SK-N-SH (cell line): ENCODE measurements around the gene DYNLRB1. TPM values are rescaled to one million over a fixed set of nuclear protein-coding genes. Genes with fewer than 3 reads are reported as not detected.

Experiments used
- CTCF ChIA-PET: fragments of 300-600, 350-600 bp; formaldehyde crosslinking; extraction: SDS; loops from one replicate; lab custom pipeline; 2021; lab: Yijun Ruan, JAX
- POLR2A ChIA-PET: fragments of 350-600 bp; sonication (Branson Sonifier 250); formaldehyde crosslinking; extraction: SDS; loops from one replicate; lab custom pipeline; 2020; ENCODE audit warnings: antibody characterized with exemption, inconsistent platforms; lab: Yijun Ruan, JAX
- DNase-seq: peaks from one replicate; pipeline ENCODE4 v3.0.0; 2012
- H2AFZ ChIP-seq: fragments of 200-600 bp; sonication (generic); 2 replicates; pipeline ENCODE4 v1.8.1; 2016; ENCODE audit warnings: antibody characterized with exemption, mild to moderate bottlenecking, low read depth
- H3F3A ChIP-seq: fragments of 200-600 bp; sonication (generic); replicated peaks from 2 replicates; pipeline ENCODE3; 2016; ENCODE audit warnings: antibody characterized with exemption, mild to moderate bottlenecking; ENCODE audit not compliant: insufficient read depth
- H3K27ac ChIP-seq, 2 experiments: fragments of 200-500 bp in 1 of 2; fragments of 200-600 bp in 1 of 2; sonication (Bioruptor generic) in 1 of 2; sonication (generic), shearing (Covaris generic) in 1 of 2; 2 replicates each; pipeline versions ENCODE4 v1.5.1 to v1.6.1; 2014 to 2016; ENCODE audit warnings: low read depth in 2 of 2, inconsistent platforms in 1 of 2, low read length in 1 of 2, mild to moderate bottlenecking in 1 of 2, mixed read lengths in 1 of 2
- H3K27me3 ChIP-seq: fragments of 200-600 bp; sonication (generic), shearing (Covaris generic); 2 replicates; pipeline ENCODE4 v1.6.1; 2016; ENCODE audit warnings: mixed run types; ENCODE audit not compliant: insufficient read depth
- H3K36me3 ChIP-seq, 2 experiments: fragments of 200-500 bp in 1 of 2; fragments of 200-600 bp in 1 of 2; sonication (Bioruptor generic) in 1 of 2; sonication (generic) in 1 of 2; replicated peaks in 1 of 2; 2 replicates each; pipeline versions ENCODE3 to v1.5.1; 2014 to 2016; ENCODE audit warnings: low read length in 1 of 2, mild to moderate bottlenecking in 1 of 2; ENCODE audit not compliant: insufficient read depth in 2 of 2, control insufficient read depth in 1 of 2
- H3K4me1 ChIP-seq, 2 experiments: fragments of 200-500 bp in 1 of 2; fragments of 200-600 bp in 1 of 2; sonication (Bioruptor generic) in 1 of 2; sonication (generic), shearing (Covaris generic) in 1 of 2; 2 replicates each; pipeline versions ENCODE4 v1.5.1 to v1.6.1; 2014 to 2016; ENCODE audit warnings: low read depth in 1 of 2, low read length in 1 of 2, mixed run types in 1 of 2; ENCODE audit not compliant: insufficient read depth in 2 of 2, control insufficient read depth in 1 of 2
- H3K4me2 ChIP-seq: fragments of 200-600 bp; sonication (generic), shearing (Covaris generic); 2 replicates; pipeline ENCODE4 v1.6.1; 2017; ENCODE audit warnings: mixed run types
- H3K4me3 ChIP-seq, 2 experiments: fragments of 200-500 bp in 1 of 2; fragments of 200-600 bp in 1 of 2; sonication (Bioruptor generic) in 1 of 2; sonication (generic), shearing (Covaris generic) in 1 of 2; 2 replicates each; pipeline versions ENCODE4 v1.5.1 to v1.8.1; 2014 to 2016; ENCODE audit warnings: low read depth in 2 of 2, inconsistent platforms in 1 of 2, low read length in 1 of 2, mild to moderate bottlenecking in 1 of 2, mixed read lengths in 1 of 2, moderate library complexity in 1 of 2
- H3K79me2 ChIP-seq: fragments of 200-600 bp; sonication (generic); 2 replicates; pipeline ENCODE4 v1.8.1; 2017; ENCODE audit warnings: mild to moderate bottlenecking; ENCODE audit not compliant: insufficient read depth
- H3K9ac ChIP-seq: fragments of 200-600 bp; sonication (generic); 2 replicates; pipeline ENCODE4 v1.6.1; 2017; ENCODE audit warnings: mixed run types
- H3K9me2 ChIP-seq: fragments of 200-600 bp; sonication (generic); 2 replicates; pipeline ENCODE4 v1.6.1; 2017; ENCODE audit warnings: mixed run types
- H3K9me3 ChIP-seq: fragments of 200-600 bp; sonication (generic); 2 replicates; pipeline ENCODE4 v1.6.1; 2017; ENCODE audit warnings: mixed run types, mild to moderate bottlenecking, moderate library complexity
- H4K20me1 ChIP-seq: fragments of 200-600 bp; sonication (generic); 2 replicates; pipeline ENCODE4 v1.6.1; 2017; ENCODE audit warnings: mild to moderate bottlenecking, mixed run types; ENCODE audit not compliant: insufficient read depth
- CHD2 ChIP-seq: fragments of 150-350 bp; IDR thresholded peaks from 2 replicates; pipeline ENCODE4 v1.6.1; 2018; ENCODE audit warnings: low read length; ENCODE audit not compliant: partially characterized antibody
- MEF2A ChIP-seq: IDR thresholded peaks from 2 replicates; pipeline ENCODE4 v1.4.0; 2012; ENCODE audit warnings: low read depth, borderline replicate concordance
- MXI1 ChIP-seq: IDR thresholded peaks from 2 replicates; pipeline ENCODE4 v1.6.1; 2012; ENCODE audit warnings: mild to moderate bottlenecking, low read depth, low read length, improper control_type of control experiment
- RAD21 ChIP-seq: IDR thresholded peaks from 2 replicates; pipeline ENCODE4 v1.6.1; 2012; ENCODE audit warnings: mild to moderate bottlenecking, low read length
- YY1 ChIP-seq: IDR thresholded peaks from 2 replicates; pipeline ENCODE4 v1.4.0; 2012; ENCODE audit warnings: low read depth, mild to moderate bottlenecking
- WGBS: methylation state at CpG from one replicate; pipeline ENCODE4 v1.1.6; 2017; ENCODE audit warnings: low lambda C conversion rate; 5-methylcytosine and 5-hydroxymethylcytosine counted together
- polyA plus RNA-seq, 3 experiments: library from polyadenylated mRNA; depleted of rRNA; stranded (reverse); fragments of >200 nt; gene quantifications; 2 replicates each; pipeline ENCODE4 v1.2.3, GENCODE V29; 2012
- TF ChIP-seq, protein P1 (sequence below): fragments of 200-600 bp; sonication (generic); IDR thresholded peaks from 2 replicates; pipeline ENCODE4 v1.6.1; 2017; ENCODE audit warnings: antibody characterized with exemption, mild to moderate bottlenecking, moderate library complexity
- TF ChIP-seq, protein P2 (sequence below): IDR thresholded peaks from 2 replicates; pipeline ENCODE4 v1.4.0; 2012; ENCODE audit warnings: low read depth

The DYNLRB1 gene
- polyA plus RNA-seq, 1 of the 3 experiments (the other 2 are of a cell fraction): 402 TPM

DNA sequence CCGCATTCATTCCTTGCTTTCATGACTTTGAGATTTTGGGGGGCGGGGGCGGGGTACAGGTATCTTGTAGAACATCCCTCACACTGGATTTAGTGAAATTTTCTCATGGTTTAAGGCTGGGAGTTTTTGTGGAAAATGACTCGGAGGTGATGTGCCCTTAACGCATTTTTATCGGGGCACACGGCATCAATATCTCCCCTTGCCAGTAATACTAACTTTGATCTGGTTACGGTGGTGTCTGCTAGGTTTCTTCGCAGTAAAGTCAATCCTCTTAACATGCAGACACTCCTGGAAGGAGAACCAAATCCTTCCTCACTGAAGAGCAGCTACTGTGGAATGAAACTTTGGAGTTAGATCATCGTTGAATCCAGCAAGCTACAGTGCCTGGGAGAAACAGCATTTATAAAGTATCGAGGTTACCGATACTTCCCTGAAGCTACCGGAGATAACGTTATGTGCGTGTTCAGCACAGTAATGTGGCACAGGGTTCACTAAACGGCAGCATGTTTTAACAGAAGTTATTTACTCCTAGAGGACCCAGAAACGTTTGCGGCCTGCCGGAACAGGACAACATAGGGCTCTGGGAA is 1.2 kb upstream of the DYNLRB1 start:
- H2AFZ ChIP-seq: peak overlapping the region; percentile 43; the same call in 1 of the 2 replicates
- H3K9ac ChIP-seq: peak overlapping the region; percentile 92
- peak overlapping the region; percentile 73 to 92 for H3K4me3 ChIP-seq
- 43% methylated on average over 19 of the region's 19 CpGs for WGBS
- DNase-seq: no peak
- no peaks in the 10 kb centered on the region for H3K27me3 ChIP-seq
- H3K9me2 ChIP-seq: no peaks in the 10 kb centered on the region
- no peak for TF ChIP-seq RAD21
- H3K9me3 ChIP-seq: no peaks in the 10 kb centered on the region
- ChIA-PET CTCF (interaction anchor here (1.3 to 6.3 kb wide), 3 partner anchors 8 to 324 kb away, joined by 4 to 69 read pairs (median 5); no protein-coding TSS in a partner anchor), POLR2A (interaction anchor here (0.8 to 1.2 kb wide), 2 partner anchors 202 to 212 kb away, joined by 3 to 5 read pairs; no protein-coding TSS in a partner anchor)
- peak overlapping the region; percentile 93 for H3K4me2 ChIP-seq
- H3K27ac ChIP-seq: peak overlapping the region; percentile 92
- peaks cover 33 to 35% of the 10 kb centered on the region in 2 experiments for H3K36me3 ChIP-seq
- H3F3A ChIP-seq: peaks cover 18% of the 10 kb centered on the region
- H3K4me1 ChIP-seq: peaks cover 0 to 9% of the 10 kb centered on the region in 2 experiments; a peak in 2 of 4 replicates
- peaks cover 13% of the 10 kb centered on the region; the same call in 1 of the 2 replicates for H4K20me1 ChIP-seq
- H3K79me2 ChIP-seq: peaks cover 35% of the 10 kb centered on the region

DNA sequence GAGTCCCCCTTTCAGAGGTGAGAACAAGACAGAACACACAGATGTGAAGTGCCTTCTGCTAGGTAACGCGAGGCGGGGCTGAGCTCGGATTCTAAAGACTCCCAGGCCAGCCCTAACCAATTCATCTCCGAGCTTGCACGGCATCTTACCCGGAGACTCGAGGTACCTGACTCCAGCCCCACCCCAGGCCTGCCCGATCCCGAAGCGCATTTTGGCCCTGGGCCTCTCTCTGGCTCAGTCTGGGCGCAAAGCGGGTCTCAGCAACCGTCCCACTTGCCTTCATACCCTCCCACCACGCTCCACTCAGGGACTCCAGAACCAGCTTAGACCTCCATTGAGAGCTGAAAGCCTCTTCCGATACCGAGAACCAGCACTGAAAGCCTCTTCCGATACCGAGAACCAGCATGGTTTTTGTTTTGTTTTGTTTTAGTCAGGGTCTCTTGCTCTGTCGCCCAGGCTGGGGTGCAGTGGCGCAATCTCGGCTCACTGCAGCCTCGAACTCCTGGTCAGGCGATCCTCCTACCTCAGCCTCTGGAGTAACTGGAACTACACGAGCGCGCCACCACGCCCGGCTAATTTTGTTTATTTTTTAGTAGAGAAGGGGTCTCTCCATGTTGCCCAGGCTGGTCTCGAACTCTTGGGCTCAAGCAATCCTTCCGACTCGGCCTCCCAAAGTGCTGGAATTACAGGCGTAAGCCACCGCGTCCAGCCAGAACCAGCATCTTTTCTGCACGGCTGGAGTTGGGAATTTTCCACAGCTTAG is 557 bp upstream of the DYNLRB1 start:
- DNase-seq: peak; percentile 69
- POLR2A ChIA-PET: interaction anchor here (0.7 to 1.6 kb wide), 5 partner anchors 44 to 214 kb away, joined by 3 to 14 read pairs (median 4); partner anchors contain the start of gene ITCH

More for the DNA sequence above, 557 bp upstream of the DYNLRB1 start:
- H3K27ac ChIP-seq: peak overlapping the region; percentile 92
- H3F3A ChIP-seq: peaks cover 18% of the 10 kb centered on the region
- H4K20me1 ChIP-seq: peaks cover 19% of the 10 kb centered on the region; the same call in 1 of the 2 replicates
- H3K4me1 ChIP-seq: peaks cover 0 to 9% of the 10 kb centered on the region in 2 experiments; a peak in 2 of 4 replicates
- peak overlapping the region; percentile 73 to 92 for H3K4me3 ChIP-seq
- H3K9me3 ChIP-seq: no peaks in the 10 kb centered on the region
- TF ChIP-seq MEF2A (no peak), CHD2 (peak; percentile 20), YY1 (0 out of 2 replicates have a peak, but pooled peaks have one; percentile 11), MXI1 (peak; percentile 24; the same call in 1 of the 2 replicates)
- TF ChIP-seq, protein P1, sequence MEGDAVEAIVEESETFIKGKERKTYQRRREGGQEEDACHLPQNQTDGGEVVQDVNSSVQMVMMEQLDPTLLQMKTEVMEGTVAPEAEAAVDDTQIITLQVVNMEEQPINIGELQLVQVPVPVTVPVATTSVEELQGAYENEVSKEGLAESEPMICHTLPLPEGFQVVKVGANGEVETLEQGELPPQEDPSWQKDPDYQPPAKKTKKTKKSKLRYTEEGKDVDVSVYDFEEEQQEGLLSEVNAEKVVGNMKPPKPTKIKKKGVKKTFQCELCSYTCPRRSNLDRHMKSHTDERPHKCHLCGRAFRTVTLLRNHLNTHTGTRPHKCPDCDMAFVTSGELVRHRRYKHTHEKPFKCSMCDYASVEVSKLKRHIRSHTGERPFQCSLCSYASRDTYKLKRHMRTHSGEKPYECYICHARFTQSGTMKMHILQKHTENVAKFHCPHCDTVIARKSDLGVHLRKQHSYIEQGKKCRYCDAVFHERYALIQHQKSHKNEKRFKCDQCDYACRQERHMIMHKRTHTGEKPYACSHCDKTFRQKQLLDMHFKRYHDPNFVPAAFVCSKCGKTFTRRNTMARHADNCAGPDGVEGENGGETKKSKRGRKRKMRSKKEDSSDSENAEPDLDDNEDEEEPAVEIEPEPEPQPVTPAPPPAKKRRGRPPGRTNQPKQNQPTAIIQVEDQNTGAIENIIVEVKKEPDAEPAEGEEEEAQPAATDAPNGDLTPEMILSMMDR: no peak
- TF ChIP-seq, protein P2, sequence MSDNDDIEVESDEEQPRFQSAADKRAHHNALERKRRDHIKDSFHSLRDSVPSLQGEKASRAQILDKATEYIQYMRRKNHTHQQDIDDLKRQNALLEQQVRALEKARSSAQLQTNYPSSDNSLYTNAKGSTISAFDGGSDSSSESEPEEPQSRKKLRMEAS: 0 out of 2 replicates have a peak, but pooled peaks have one; percentile 20
- TF ChIP-seq, all 33 proteins: peak for 4
- Histone ChIP-seq H3K9me2 (no peaks in the 10 kb centered on the region), H3K36me3 (peaks cover 28 to 33% of the 10 kb centered on the region in 2 experiments), H3K79me2 (peaks cover 42% of the 10 kb centered on the region), H3K9ac (peak overlapping the region; percentile 92), H3K4me2 (peak overlapping the region; percentile 93), H2AFZ (peak overlapping the region; percentile 43), H3K27me3 (no peaks in the 10 kb centered on the region)
- CTCF ChIA-PET: interaction anchor here (0.7 to 6.3 kb wide), 6 partner anchors 23 to 330 kb away, joined by 3 to 69 read pairs (median 4); partner anchors contain the start of gene TP53INP2
- 6% methylated on average over 29 of the region's 36 CpGs for WGBS
